Transverse colon (tissue), 4 donors: Measurements from ENCODE around the gene CWF19L1. TPM values are rescaled to one million over a fixed set of nuclear protein-coding genes. Genes with fewer than 3 reads are reported as not detected.
A peak's percentile ranks its signal among the peaks of the same experiment; 100 is the strongest.
"Not testable (repeated sequence)": the region's sequence is repeated elsewhere in the genome, so short reads cannot be mapped to it uniquely, and the experiment has no call there.

Experiments
- DNase-seq: peaks from one replicate; pipeline ENCODE4 v3.0.0-alpha.2; 2019
- H3K27ac ChIP-seq, 4 donors: fragments of 200-600 bp; sonication (generic); 2 replicates each; pipeline ENCODE4 v1.5.1; 2016 to 2018; ENCODE audit warnings: inconsistent platforms in 4 of 4
- H3K27me3 ChIP-seq: fragments of 200-600 bp; sonication (generic); 2 replicates; pipeline ENCODE4 v1.5.1; 2017; ENCODE audit warnings: inconsistent platforms
- H3K36me3 ChIP-seq, 4 donors: fragments of 200-600 bp; sonication (generic); 2 replicates each; pipeline ENCODE4 v1.5.1; 2017 to 2019; ENCODE audit warnings: inconsistent platforms in 4 of 4
- H3K4me1 ChIP-seq, 4 donors: fragments of 200-600 bp; sonication (generic); 2 replicates each; pipeline ENCODE4 v1.5.1; 2017 to 2020; ENCODE audit warnings: inconsistent platforms in 4 of 4
- H3K4me3 ChIP-seq, 4 donors: fragments of 200-600 bp; sonication (generic); 1 replicate in 1 of 4; 2 replicates in 3 of 4; pipeline versions ENCODE4 v1.5.1 to v1.6.1; 2017 to 2019; ENCODE audit warnings: inconsistent platforms in 4 of 4
- H3K9me3 ChIP-seq, 2 donors: fragments of 200-600 bp; sonication (generic); 2 replicates each; pipeline ENCODE4 v1.5.1; 2017 to 2019; ENCODE audit warnings: inconsistent platforms in 2 of 2
- EP300 ChIP-seq: sonication (generic); formaldehyde crosslinking; IDR thresholded peaks from one replicate; pipeline ENCODE4 v1.6.1; 2017; ENCODE audit warnings: antibody characterized with exemption, low read depth
- POLR2A ChIP-seq: fragments of 450-650 bp; IDR thresholded peaks from one replicate; pipeline ENCODE4 v1.6.1; 2016; ENCODE audit warnings: antibody characterized with exemption, mild to moderate bottlenecking, moderate library complexity
- POLR2AphosphoS5 ChIP-seq, 3 donors: sonication (generic); formaldehyde crosslinking; IDR thresholded peaks; one replicate each; pipeline ENCODE4 v1.6.1; 2016; ENCODE audit warnings: antibody characterized with exemption in 3 of 3
- WGBS, 2 donors: methylation state at CpG; one replicate each; pipeline ENCODE4 v1.1.5; 2018; ENCODE audit warnings: low coverage in 1 of 2; 5-methylcytosine and 5-hydroxymethylcytosine counted together
- in situ Hi-C, 4 donors: fragments of 200-750 bp; cut with MboI; loops; one replicate each; pipeline versions ENCODE4 v1.15.0 to v1.15.1; 2017; ENCODE audit warnings: low sequenced_read_pairs in 3 of 4, low pct_ligation_motif_present in 1 of 4, low pct_unique_long_range_greater_than_20kb in 1 of 4
- intact Hi-C: fragments of 100-400 bp; cut with DNase I; formaldehyde crosslinking; loops from one replicate; pipeline ENCODE4 v1.15.1; 2023; ENCODE audit warnings: low total_unique reads
- total RNA-seq, 4 donors: library from RNA; depleted of rRNA; stranded (reverse); fragments of >200 nt; gene quantifications; one replicate each; pipeline ENCODE4 v1.1.0, GENCODE V29; 2016
- TF ChIP-seq, protein P1 (sequence below), 5 experiments: fragments of 200-600 bp in 3 of 5; fragments of 450-650 bp in 2 of 5; sonication (generic) in 3 of 5; IDR thresholded peaks; 1 replicate in 2 of 5; 2 replicates in 3 of 5; pipeline ENCODE4 v1.5.1; 2016 to 2017; ENCODE audit warnings: antibody characterized with exemption in 5 of 5, inconsistent platforms in 3 of 5, mild to moderate bottlenecking in 2 of 5, moderate library complexity in 1 of 5

Gene CWF19L1
- total RNA-seq, 4 donors from 2014 or later, result 2.2 to 15.2 (median 13.0) TPM

- DNase-seq, result no peak
- intact Hi-C loops, result no loop called here
- TF ChIP-seq EP300 (no peak), POLR2AphosphoS5 (IDR thresholded peaks at IDR 0.05) (no peak), POLR2A (no peak)
- TF ChIP-seq, protein P1, sequence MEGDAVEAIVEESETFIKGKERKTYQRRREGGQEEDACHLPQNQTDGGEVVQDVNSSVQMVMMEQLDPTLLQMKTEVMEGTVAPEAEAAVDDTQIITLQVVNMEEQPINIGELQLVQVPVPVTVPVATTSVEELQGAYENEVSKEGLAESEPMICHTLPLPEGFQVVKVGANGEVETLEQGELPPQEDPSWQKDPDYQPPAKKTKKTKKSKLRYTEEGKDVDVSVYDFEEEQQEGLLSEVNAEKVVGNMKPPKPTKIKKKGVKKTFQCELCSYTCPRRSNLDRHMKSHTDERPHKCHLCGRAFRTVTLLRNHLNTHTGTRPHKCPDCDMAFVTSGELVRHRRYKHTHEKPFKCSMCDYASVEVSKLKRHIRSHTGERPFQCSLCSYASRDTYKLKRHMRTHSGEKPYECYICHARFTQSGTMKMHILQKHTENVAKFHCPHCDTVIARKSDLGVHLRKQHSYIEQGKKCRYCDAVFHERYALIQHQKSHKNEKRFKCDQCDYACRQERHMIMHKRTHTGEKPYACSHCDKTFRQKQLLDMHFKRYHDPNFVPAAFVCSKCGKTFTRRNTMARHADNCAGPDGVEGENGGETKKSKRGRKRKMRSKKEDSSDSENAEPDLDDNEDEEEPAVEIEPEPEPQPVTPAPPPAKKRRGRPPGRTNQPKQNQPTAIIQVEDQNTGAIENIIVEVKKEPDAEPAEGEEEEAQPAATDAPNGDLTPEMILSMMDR (IDR thresholded peaks at IDR 0.05), result no peak
- peaks cover 0 to 26% (median 10%) of the 10 kb centered on the region in 4 donors for H3K4me1 ChIP-seq
- H3K27me3 ChIP-seq, result no peaks in the 10 kb centered on the region
- H3K27ac ChIP-seq, result no peak overlapping the region
- H3K36me3 ChIP-seq, result no peaks in the 10 kb centered on the region
- in situ Hi-C loops, result no loop called here
- 99% methylated on average over 6 of the region's 6 CpGs; no CpG with 5 or more reads in 1 of the 2 donors for WGBS, 2 donors
- H3K4me3 ChIP-seq, result no peak overlapping the region
- no peaks in the 10 kb centered on the region for H3K9me3 ChIP-seq
These were observed 20.3 kb upstream of the CWF19L1 start for GRCh38 chr10:100287756-100288155.

GRCh38 chr10:100286051-100287033, 18.9 kb upstream of the CWF19L1 start, which contains the start of gene BLOC1S2:
Gene BLOC1S2, minus strand, starts transcription at chr10:100286680. Its CDS starts 21 bp downstream, at chr10:100286659.
- H3K36me3 ChIP-seq, result peaks cover 0 to 3% (median 0%) of the 10 kb centered on the region in 4 donors
- H3K27ac ChIP-seq, result peak within 1 kb of the TSS; percentile 85 to 95 (median 90)
- no peaks in the 10 kb centered on the region for H3K27me3 ChIP-seq
- WGBS, 2 donors, result 0% methylated on average over 6 to 61 of the region's 63 CpGs
- intact Hi-C loops (no loop called here), in situ Hi-C loops (no loop called here)
- peaks cover 0 to 26% (median 10%) of the 10 kb centered on the region in 4 donors for H3K4me1 ChIP-seq
- no peaks in the 10 kb centered on the region for H3K9me3 ChIP-seq
- peak; percentile 87 for DNase-seq
- TF ChIP-seq EP300 (no peak), POLR2AphosphoS5 (IDR thresholded peaks at IDR 0.05) (peak; percentile 77 to 88 (median 79)), POLR2A (peak; percentile 84)
- TF ChIP-seq, protein P1 (IDR thresholded peaks at IDR 0.05), result peak in 4 of 5 experiments; percentile 4 to 34 (median 16)
- peak within 1 kb of the TSS; percentile 61 to 65 (median 64) for H3K4me3 ChIP-seq

- intact Hi-C loops, result not testable (repeated sequence)
- peak overlapping the region in 2 of 4 donors; percentile 61 to 63 for H3K4me3 ChIP-seq
These were observed 17.9 kb upstream of the CWF19L1 start for GRCh38 chr10:100285326-100285725.

DNA sequence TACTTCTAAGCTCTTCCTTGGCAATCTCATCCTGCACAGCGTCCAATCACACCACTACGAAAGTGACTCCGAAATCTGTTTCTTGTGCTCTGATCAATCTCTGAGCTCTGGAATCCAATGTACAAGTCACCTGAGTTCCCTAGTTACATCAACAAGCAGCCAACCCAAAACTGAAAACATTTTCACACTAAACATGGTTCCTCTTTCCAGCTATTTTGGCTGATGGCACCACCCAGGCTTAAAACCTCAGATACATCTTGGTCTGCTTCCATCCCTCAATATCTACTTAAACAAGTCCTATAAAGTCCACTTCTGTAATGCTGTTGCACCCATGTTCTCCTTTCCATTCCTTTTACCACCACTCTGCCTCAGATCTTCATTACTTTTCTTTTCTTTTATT, 15.5 kb upstream of the CWF19L1 start:
- H3K4me1 ChIP-seq, result peaks cover 0 to 26% (median 10%) of the 10 kb centered on the region in 4 donors
- TF ChIP-seq POLR2AphosphoS5 (IDR thresholded peaks at IDR 0.05), result no peak
- TF ChIP-seq POLR2A, result no peak
- TF ChIP-seq, protein P1 (IDR thresholded peaks at IDR 0.05), result no peak
- TF ChIP-seq EP300, result no peak
- peaks cover 0 to 23% (median 8%) of the 10 kb centered on the region in 4 donors for H3K36me3 ChIP-seq
- no peaks in the 10 kb centered on the region for H3K9me3 ChIP-seq
- no peaks in the 10 kb centered on the region for H3K27me3 ChIP-seq
- DNase-seq, result no peak
- no peak overlapping the region for H3K4me3 ChIP-seq
- WGBS, 2 donors, result 91 to 94% methylated on average over 3 of the region's 3 CpGs
- no peak overlapping the region for H3K27ac ChIP-seq
- intact Hi-C loops, result no loop called here
- in situ Hi-C loops, result no loop called here

More at GRCh38 chr10:100285326-100285725, 17.9 kb upstream of the CWF19L1 start:
- H3K9me3 ChIP-seq, H3K27me3 ChIP-seq, in situ Hi-C loops, DNase-seq, H3K36me3 ChIP-seq: not testable (repeated sequence)
- peaks cover 0 to 26% (median 10%) of the 10 kb centered on the region in 4 donors for H3K4me1 ChIP-seq
- WGBS, 2 donors, result 79 to 92% methylated on average over 8 to 12 of the region's 12 CpGs
- peak overlapping the region; percentile 85 to 95 (median 90) for H3K27ac ChIP-seq

- H3K27me3 ChIP-seq, intact Hi-C loops, H3K4me3 ChIP-seq, H3K27ac ChIP-seq, H3K4me1 ChIP-seq, H3K9me3 ChIP-seq, in situ Hi-C loops, DNase-seq: not testable (repeated sequence)
- WGBS, 2 donors, result 98% methylated on average over 9 of the region's 31 CpGs; no CpG with 5 or more reads in 1 of the 2 donors
- peaks cover 0 to 20% (median 8%) of the 10 kb centered on the region in 4 donors for H3K36me3 ChIP-seq
These were observed 9.5 kb upstream of the CWF19L1 start for GRCh38 chr10:100276971-100277370.
